B cell (primary cell): ENCODE data around the gene DOCK4. TPM values are rescaled to one million over a fixed set of nuclear protein-coding genes. Genes with fewer than 3 reads are reported as not detected.

Experiments
- ATAC-seq: fragments of 200-7000 bp; cut with Tn5 transposase; one replicate; pipeline ENCODE4 v1.10.0; 2021; ENCODE audit warnings: low read depth, mild to moderate bottlenecking, moderate number of reproducible peaks, moderate library complexity
- CTCF ChIA-PET: fragments of 350-600 bp; sonication (Branson Sonifier 250); formaldehyde crosslinking; loops from one replicate; lab custom pipeline; 2021; ENCODE audit warnings: antibody characterized with exemption, inconsistent platforms; lab: Charles Lee
- POLR2A ChIA-PET: fragments of 350-600 bp; sonication (Branson Sonifier 250); formaldehyde crosslinking; loops from one replicate; lab custom pipeline; 2021; ENCODE audit warnings: antibody characterized with exemption; lab: Charles Lee
- DNase-seq: peaks from one replicate; pipeline ENCODE4 v3.0.0; 2013
- H2AFZ ChIP-seq: 2 replicates; pipeline ENCODE4 v1.6.1; 2012; ENCODE audit warnings: mild to moderate bottlenecking, low read depth, low read length; ENCODE audit not compliant: insufficient read depth, poor library complexity, severe bottlenecking
- H3K27ac ChIP-seq, 2 donors: 1 replicate in 1 of 2; 2 replicates in 1 of 2; pipeline ENCODE4 v1.5.1; 2012 to 2013; ENCODE audit warnings: low read length in 2 of 2, mild to moderate bottlenecking in 2 of 2, moderate library complexity in 1 of 2
- H3K27me3 ChIP-seq, 4 experiments: fragments of 200-600 bp in 1 of 4; sonication (generic) in 1 of 4; replicated peaks in 1 of 4; 1 replicate in 2 of 4; 2 replicates in 2 of 4; pipeline versions ENCODE4 v1.6.1 to v1.7.0; 2013 to 2016; ENCODE audit warnings: low read length in 3 of 4, mild to moderate bottlenecking in 2 of 4, mixed read lengths in 1 of 4, moderate library complexity in 1 of 4; ENCODE audit not compliant: insufficient read depth in 4 of 4, control insufficient read depth in 3 of 4; ENCODE audit errors: control extremely low read depth in 1 of 4
- H3K36me3 ChIP-seq, 2 experiments: replicated peaks in 1 of 2; 1 replicate in 1 of 2; 2 replicates in 1 of 2; pipeline versions ENCODE4 v1.6.1 to v1.7.1; 2013; ENCODE audit warnings: low read length in 1 of 2; ENCODE audit not compliant: insufficient read depth in 2 of 2, control insufficient read depth in 1 of 2; ENCODE audit errors: control extremely low read depth in 1 of 2, extremely low read depth in 1 of 2
- H3K4me1 ChIP-seq, 2 donors: fragments of 200-600 bp in 1 of 2; sonication (generic) in 1 of 2; 1 replicate in 1 of 2; 2 replicates in 1 of 2; pipeline versions ENCODE4 v1.5.1 to v1.6.1; 2013 to 2017; ENCODE audit warnings: low read length in 2 of 2; ENCODE audit not compliant: control insufficient read depth in 2 of 2, insufficient read depth in 2 of 2
- H3K4me2 ChIP-seq: replicated peaks from 2 replicates; pipeline ENCODE3; 2012; ENCODE audit warnings: mild to moderate bottlenecking, low read depth, low read length; ENCODE audit not compliant: poor library complexity, severe bottlenecking
- H3K4me3 ChIP-seq, 5 experiments: fragments of 200-600 bp in 1 of 5; sonication (generic) in 1 of 5; 1 replicate in 3 of 5; 2 replicates in 2 of 5; pipeline versions ENCODE4 v1.5.1 to v1.7.0; 2011 to 2016; ENCODE audit warnings: low read length in 4 of 5, mild to moderate bottlenecking in 4 of 5, low read depth in 2 of 5, control low read depth in 1 of 5, moderate library complexity in 1 of 5; ENCODE audit not compliant: insufficient read depth in 1 of 5; ENCODE audit errors: control extremely low read depth in 1 of 5, extremely low read depth in 1 of 5
- H3K79me2 ChIP-seq: fragments of 200-600 bp; sonication (generic); one replicate; pipeline ENCODE4 v1.6.0; 2016; ENCODE audit warnings: low read length; ENCODE audit not compliant: control insufficient read depth, insufficient read depth
- H3K9ac ChIP-seq: fragments of 200-600 bp; sonication (generic); 2 replicates; pipeline ENCODE4 v1.6.1; 2017; ENCODE audit warnings: mild to moderate bottlenecking, low read length, moderate library complexity
- H3K9me3 ChIP-seq, 3 donors: one replicate each; pipeline versions ENCODE4 v1.6.1 to v1.7.1; 2013; ENCODE audit warnings: low read length in 2 of 3; ENCODE audit not compliant: control insufficient read depth in 2 of 3, insufficient read depth in 1 of 3; ENCODE audit errors: control extremely low read depth in 1 of 3
- H4K20me1 ChIP-seq: 2 replicates; pipeline ENCODE4 v1.6.0; 2012; ENCODE audit warnings: mild to moderate bottlenecking, low read length; ENCODE audit not compliant: insufficient read depth, control insufficient read depth, poor library complexity, severe bottlenecking
- H3K27ac Mint-ChIP-seq: one replicate; pipeline ENCODE4 v1.8.0; 2021; ENCODE audit warnings: mixed read lengths
- H3K27me3 Mint-ChIP-seq: one replicate; pipeline ENCODE4 v1.8.0; 2021; ENCODE audit warnings: mixed read lengths
- H3K4me1 Mint-ChIP-seq: one replicate; pipeline ENCODE4 v1.8.0; 2021; ENCODE audit warnings: mixed read lengths
- H3K4me3 Mint-ChIP-seq: one replicate; pipeline ENCODE4 v1.8.0; 2021; ENCODE audit warnings: mixed read lengths
- H3K9me3 Mint-ChIP-seq: one replicate; pipeline ENCODE4 v1.8.0; 2022; ENCODE audit warnings: mixed read lengths; ENCODE audit not compliant: insufficient read depth
- EZH2 ChIP-seq: IDR thresholded peaks from 2 replicates; pipeline ENCODE4 v1.6.1; 2012; ENCODE audit warnings: borderline replicate concordance, low read depth, mild to moderate bottlenecking, moderate library complexity, low read length; ENCODE audit not compliant: insufficient read depth, poor library complexity, severe bottlenecking
- WGBS: methylation state at CpG from one replicate; pipeline ENCODE4 v1.1.5; 2013; ENCODE audit warnings: missing lambda C conversion rate; ENCODE audit not compliant: insufficient coverage; 5-methylcytosine and 5-hydroxymethylcytosine counted together
- intact Hi-C: fragments of 100-400 bp; cut with micrococcal nuclease; formaldehyde crosslinking; loops from one replicate; pipeline ENCODE4 v1.10.0; 2022
- polyA plus RNA-seq: library from polyadenylated mRNA; depleted of rRNA; stranded (reverse); fragments of >200 nt; gene quantifications from 2 replicates; pipeline ENCODE4 v1.2.3, GENCODE V29; 2012
- total RNA-seq, 2 donors: library from RNA; stranded (reverse); fragments of 120-200 nt in 1 of 2; gene quantifications; 1 replicate in 1 of 2; 2 replicates in 1 of 2; pipeline versions ENCODE4 v1.2.3 to v1.2.4, GENCODE V29; 2013 to 2022
- TF ChIP-seq, protein P1 (sequence below): fragments of 200-600 bp; IDR thresholded peaks from one replicate; pipeline ENCODE4 v1.8.0; 2022; ENCODE audit warnings: antibody characterized with exemption, mild to moderate bottlenecking

Gene DOCK4
- total and polyA plus RNA-seq, 2 donors (not counting 1 experiment from before 2014, with no cell fraction given): 0.03 to 4.1 TPM

DNA sequence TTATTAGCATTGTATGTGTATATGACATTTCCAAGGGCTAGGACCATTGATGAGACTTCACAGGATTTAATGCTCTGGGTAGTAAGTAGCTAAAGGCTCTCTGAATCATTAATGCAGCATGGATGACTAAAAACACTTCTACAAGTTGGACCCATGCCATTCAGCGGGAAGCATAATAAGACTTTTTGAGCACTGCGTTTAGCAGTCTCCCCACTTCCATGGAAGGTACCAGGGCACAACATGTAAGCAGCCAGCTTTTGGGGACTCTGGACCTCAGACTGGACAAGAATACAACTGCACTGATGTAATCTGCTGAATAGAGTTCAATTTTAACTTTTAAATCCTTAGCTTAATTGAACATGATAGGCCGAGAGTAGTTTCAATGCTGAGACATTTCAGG is 452.2 kb downstream of the DOCK4 start:
- no peaks in the 10 kb centered on the region for H4K20me1 ChIP-seq
- ChIA-PET POLR2A (no interaction called here), CTCF (interaction anchor here (0.5 to 4.2 kb wide), 9 partner anchors 11 to 745 kb away, joined by 3 to 16 read pairs (median 3); no protein-coding TSS in a partner anchor)
- DNase-seq (no peak), ATAC-seq (no peak)
- Mint-ChIP-seq H3K4me1 (no peaks in the 10 kb centered on the region), H3K27me3 (peaks cover 6% of the 10 kb centered on the region), H3K4me3 (no peak overlapping the region), H3K27ac (no peak overlapping the region), H3K9me3 (no peaks in the 10 kb centered on the region)
- intact Hi-C loops: no loop called here
- no peaks in the 10 kb centered on the region for H3K4me1 ChIP-seq
- no peaks in the 10 kb centered on the region for H3K36me3 ChIP-seq
- no peaks in the 10 kb centered on the region for H3K27me3 ChIP-seq
- H3K4me3 ChIP-seq: no peak overlapping the region
- no CpG with 5 or more reads among the region's 3 CpGs for WGBS
- no peak overlapping the region for H3K4me2 ChIP-seq
- no peak overlapping the region for H3K27ac ChIP-seq
- no peak overlapping the region for H3K9ac ChIP-seq
- no peaks in the 10 kb centered on the region for H3K9me3 ChIP-seq
- TF ChIP-seq, protein P1, sequence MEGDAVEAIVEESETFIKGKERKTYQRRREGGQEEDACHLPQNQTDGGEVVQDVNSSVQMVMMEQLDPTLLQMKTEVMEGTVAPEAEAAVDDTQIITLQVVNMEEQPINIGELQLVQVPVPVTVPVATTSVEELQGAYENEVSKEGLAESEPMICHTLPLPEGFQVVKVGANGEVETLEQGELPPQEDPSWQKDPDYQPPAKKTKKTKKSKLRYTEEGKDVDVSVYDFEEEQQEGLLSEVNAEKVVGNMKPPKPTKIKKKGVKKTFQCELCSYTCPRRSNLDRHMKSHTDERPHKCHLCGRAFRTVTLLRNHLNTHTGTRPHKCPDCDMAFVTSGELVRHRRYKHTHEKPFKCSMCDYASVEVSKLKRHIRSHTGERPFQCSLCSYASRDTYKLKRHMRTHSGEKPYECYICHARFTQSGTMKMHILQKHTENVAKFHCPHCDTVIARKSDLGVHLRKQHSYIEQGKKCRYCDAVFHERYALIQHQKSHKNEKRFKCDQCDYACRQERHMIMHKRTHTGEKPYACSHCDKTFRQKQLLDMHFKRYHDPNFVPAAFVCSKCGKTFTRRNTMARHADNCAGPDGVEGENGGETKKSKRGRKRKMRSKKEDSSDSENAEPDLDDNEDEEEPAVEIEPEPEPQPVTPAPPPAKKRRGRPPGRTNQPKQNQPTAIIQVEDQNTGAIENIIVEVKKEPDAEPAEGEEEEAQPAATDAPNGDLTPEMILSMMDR: no peak
- no peak for TF ChIP-seq EZH2
- no peaks in the 10 kb centered on the region for H3K79me2 ChIP-seq
- H2AFZ ChIP-seq: no peak overlapping the region

DNA sequence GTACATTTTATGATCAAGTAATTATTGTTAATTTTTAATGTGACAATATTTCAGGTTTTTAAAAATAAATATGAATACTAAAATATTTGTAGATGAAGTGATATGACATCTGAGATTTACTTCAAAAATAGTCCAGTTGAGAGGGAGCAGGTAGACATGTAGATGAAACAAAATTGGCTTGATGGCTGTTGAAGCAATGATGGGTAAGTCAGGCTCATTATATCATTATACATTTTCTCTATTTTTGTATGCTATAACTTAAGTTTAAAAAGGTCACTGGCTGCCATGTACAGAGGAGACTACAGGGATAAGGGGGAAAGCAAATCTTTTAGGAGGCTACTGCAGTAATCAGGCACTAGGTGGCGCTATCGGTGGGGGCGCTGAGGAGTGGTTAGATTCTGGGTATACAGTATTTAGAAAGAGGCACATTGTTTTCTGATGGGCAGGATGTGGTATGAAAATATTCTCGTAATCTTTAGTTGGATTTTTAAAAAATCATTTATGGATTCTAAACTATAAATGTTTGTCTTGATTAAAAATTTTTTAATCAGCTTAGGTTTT is 454.1 kb downstream of the DOCK4 start:
- no peaks in the 10 kb centered on the region for H3K27me3 ChIP-seq

More for the DNA sequence above, 454.1 kb downstream of the DOCK4 start:
- intact Hi-C loops: no loop called here
- no peak overlapping the region for H3K9ac ChIP-seq
- H3K27ac ChIP-seq: no peak overlapping the region
- ChIA-PET POLR2A (no interaction called here), CTCF (interaction anchor here (0.5 to 4.2 kb wide), 12 partner anchors 9 to 1666 kb away, joined by 3 to 16 read pairs (median 6); no protein-coding TSS in a partner anchor)
- no peak overlapping the region for H3K4me3 ChIP-seq
- DNase-seq (peak; percentile 46), ATAC-seq (peak; percentile 41)
- Mint-ChIP-seq H3K4me3 (no peak overlapping the region), H3K9me3 (no peaks in the 10 kb centered on the region), H3K27ac (no peak overlapping the region), H3K27me3 (peaks cover 11% of the 10 kb centered on the region), H3K4me1 (no peaks in the 10 kb centered on the region)
- no peaks in the 10 kb centered on the region for H4K20me1 ChIP-seq
- no peaks in the 10 kb centered on the region for H3K4me1 ChIP-seq
- no CpG with 5 or more reads among the region's 4 CpGs for WGBS
- no peak overlapping the region for H2AFZ ChIP-seq
- H3K36me3 ChIP-seq: no peaks in the 10 kb centered on the region
- TF ChIP-seq, protein P1: peak; percentile 74
- no peak for TF ChIP-seq EZH2
- H3K9me3 ChIP-seq: no peaks in the 10 kb centered on the region
- H3K79me2 ChIP-seq: no peaks in the 10 kb centered on the region
- H3K4me2 ChIP-seq: no peak overlapping the region
